HG03442 (cell line): ENCODE data around the gene MYH13.

ENCODE experiments used
- ATAC-seq: cut with Tn5 transposase; IDR thresholded peaks from one replicate; pipeline ENCODE4 v1.9.1; 2021; ENCODE audit warnings: mild to moderate bottlenecking, moderate library complexity; ENCODE audit not compliant: unreplicated experiment

MYH13 gene

DNA sequence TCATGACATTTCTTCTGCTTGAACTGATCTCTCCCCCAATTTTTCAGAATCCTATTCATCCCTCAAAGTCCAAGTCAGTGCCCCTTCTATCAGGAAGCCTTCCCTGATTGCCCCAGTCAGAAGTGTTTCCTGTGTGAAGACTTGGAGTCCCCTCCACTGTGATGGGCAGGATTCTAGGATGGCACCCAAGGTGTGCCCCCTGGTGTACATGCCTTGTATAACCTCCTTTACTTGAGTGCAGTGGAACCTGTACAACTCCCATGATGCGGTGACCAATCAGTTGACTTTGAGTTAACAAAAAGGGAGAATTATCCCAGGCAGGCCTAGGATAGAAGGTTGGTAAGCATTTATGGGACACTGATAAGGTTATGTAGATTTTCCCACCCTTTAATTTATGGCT is 23.4 kb downstream of the MYH13 start:
- ATAC-seq: no peak

GRCh38 chr17:10344816-10345215 is 28.0 kb downstream of the MYH13 start:
- ATAC-seq: no peak

GRCh38 chr17:10339051-10339450 is 33.8 kb downstream of the MYH13 start:
- ATAC-seq: no peak

- no peak for ATAC-seq
These were observed 34.8 kb downstream of the MYH13 start for GRCh38 chr17:10337976-10338375.

- no peak for ATAC-seq
These were observed 35.7 kb downstream of the MYH13 start for GRCh38 chr17:10337136-10337535.

DNA sequence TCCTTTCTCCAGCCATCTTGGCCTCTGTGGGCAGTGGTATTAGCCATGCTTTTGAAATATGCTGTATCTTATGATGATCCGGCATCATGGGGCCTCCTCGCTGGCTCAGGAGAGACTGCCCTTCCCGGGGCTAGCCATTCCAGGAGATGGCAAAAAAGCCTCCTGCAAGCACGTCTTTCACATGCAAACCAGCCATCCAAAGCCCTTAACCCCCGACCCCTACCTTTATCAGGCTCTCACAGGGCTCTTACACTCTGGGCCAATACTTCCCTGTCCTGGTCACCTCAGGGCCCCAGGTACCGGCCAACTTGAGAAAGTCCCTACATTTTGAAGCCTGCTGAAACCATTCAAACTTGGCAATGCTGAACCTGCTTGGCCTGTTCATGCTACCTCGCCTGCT is 36.4 kb downstream of the MYH13 start:
- no peak for ATAC-seq

GRCh38 chr17:10332515-10332914 is 40.3 kb downstream of the MYH13 start:
- no peak for ATAC-seq

DNA sequence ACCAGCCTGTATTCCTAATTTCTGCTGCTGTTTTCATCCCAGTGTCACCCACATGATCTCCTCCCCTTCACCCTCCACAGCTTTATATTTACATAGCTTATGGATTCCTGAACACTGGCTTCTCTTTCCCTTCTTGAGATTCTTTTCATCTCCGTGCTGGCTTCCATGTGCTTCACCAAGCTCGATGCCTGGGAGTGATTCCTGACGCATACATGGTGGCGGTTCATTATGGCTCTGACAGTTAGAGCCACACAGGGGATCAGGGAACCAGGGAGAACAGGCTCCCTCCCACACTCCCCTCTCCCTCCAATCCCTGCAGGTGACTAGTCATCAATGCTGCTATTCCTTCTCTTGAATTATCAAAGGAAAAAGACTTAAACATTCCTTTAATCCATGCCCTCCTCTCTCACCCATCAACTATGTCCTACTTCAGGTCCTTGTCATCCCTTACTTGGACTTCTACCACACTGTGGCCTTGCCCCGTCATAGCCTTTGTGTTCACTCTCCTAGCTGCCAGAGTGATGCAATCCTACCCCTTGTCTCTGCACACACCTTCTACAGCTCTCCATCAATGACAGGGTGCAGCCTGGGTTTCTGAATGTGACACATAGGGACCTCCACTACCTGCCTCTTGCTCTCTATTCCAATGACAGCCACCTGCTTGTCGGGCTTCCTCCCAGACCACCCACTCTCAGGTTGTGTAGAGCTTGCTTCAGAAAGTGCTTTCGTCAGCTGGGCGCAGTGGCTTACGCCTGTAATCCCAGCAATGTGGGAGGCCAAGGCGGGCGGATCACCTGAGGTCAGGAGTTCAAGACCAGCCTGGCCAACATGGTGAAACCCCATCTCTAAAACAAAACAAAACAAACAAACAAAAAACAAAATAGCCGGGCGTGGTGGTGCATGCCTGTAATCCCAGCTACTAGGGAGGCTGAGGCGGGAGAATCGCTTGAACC is 43.6 kb downstream of the MYH13 start:
- no peak for ATAC-seq

- no peak for ATAC-seq
These were observed 44.6 kb downstream of the MYH13 start for GRCh38 chr17:10328206-10328605.

- ATAC-seq: no peak
These were observed 45.2 kb downstream of the MYH13 start for GRCh38 chr17:10327640-10328039.

DNA sequence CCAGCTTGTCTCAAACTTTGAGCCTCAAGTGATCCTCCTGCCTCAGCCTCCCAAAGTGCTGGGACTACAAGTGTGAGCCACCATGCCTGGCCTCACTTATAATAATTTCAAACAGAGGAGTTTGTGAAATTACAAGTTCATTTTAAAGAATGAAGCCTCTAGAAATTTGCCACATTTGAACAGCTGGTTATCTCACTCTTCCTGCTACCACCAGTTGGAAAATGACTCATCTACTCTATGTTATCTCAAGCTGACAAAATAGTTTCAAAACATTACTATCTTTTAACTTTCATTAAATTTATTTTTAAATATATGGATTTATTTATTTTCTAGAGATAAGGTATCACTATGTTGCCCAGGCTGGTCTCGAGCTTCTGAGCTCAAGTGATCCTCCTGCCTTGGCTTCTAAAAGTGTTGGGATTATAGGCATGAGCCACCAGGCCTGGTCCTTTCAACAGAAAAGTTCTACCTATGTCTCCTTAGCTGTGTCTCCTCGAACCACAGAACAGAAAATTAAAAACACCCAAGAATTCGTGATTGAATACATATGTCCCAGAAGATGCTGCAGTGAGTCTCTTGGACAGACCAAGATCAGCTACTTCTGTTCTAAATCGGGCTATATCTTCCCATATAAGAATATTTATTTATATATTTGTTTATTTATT is 47.6 kb downstream of the MYH13 start:
- ATAC-seq: no peak

- ATAC-seq: no peak
These were observed 48.8 kb downstream of the MYH13 start for GRCh38 chr17:10323812-10324610.

- no peak for ATAC-seq
These were observed 54.3 kb downstream of the MYH13 start for GRCh38 chr17:10318535-10318934.

GRCh38 chr17:10317543-10317834 is 55.3 kb downstream of the MYH13 start:
- ATAC-seq: no peak

DNA sequence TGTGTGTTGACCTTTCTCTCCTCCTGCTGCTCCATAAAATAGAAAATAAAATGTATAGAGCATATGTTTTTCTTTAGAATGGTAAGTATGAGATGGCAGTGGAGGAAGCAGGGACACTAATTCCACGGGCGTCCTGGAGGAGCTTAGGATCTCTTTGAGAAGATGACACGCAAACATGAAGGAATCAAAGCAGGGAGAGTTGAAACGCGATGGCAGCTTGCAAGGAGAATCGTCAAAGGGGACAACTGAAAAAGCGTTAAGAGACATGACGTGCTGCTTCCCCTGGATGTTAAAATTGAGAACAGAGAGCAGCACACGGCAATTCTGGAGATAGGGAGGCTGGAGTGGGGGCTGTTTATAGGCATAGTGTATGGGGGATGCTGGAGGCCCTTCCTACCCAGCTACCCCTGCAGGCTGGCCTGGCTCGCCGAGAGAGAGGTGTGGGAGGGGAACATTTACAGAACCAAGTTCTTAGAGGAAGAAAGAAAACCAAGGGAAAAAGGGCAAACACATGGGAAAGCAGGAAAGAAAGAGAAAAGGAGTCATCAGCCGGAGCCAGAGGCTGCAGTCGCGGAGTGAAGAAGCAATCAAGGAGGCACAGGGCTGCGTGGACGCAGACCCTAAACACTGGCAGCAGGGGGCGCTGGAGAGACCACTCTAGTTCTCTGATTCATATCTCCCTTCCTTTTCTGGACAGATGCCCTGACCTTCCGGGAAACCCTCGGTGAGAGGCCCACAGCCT is 55.8 kb downstream of the MYH13 start:
- peak; percentile 73 for ATAC-seq

DNA sequence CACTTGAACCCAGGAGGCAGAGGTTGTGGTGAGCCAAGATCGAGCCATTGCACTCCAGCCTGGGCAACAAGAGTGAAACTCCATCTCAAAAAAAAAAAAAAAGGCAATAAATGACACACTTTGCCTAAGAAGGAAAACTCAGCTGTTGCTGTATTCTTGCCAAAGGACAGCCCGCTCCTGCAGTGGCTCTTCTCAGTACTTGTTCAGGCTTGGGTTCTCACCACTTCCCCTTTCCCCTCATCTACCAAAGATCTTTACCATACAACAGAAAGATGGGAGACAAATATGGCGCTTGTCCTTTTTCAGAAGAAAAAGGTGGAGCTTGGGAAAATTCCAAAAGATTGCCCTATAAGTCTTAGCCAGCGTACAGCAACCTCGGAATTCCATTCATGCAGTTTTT is 58.5 kb downstream of the MYH13 start:
- ATAC-seq: no peak

DNA sequence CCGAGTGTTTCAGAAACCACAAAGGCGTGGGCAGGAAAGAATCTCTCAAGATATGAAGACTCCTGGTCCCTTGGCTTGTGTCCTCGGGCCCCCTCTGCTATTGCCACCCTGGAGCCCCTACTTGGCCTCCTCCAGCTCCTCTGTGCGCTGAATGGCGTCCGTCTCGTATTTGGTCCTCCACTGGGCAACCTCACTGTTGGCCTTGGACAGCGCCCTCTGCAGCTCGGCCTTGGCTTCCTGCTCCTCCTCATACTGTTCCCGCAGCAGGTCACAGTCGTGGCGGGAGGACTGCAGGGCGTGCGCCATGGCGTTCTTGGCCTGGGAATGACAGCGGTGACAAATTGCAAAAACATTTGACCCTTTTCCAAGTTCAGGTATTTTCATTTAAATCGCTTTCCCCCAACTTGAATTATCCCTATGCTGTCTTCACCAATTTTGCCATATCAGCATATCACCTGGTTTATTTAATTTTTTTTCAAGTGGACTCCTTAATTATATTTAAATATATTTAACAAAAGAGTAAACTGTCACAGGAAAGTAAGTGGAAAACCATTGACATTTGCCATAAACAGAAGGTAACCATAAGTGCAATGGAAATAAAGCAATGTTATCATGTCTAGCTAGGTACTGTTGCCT is 59.7 kb downstream of the MYH13 start:
- ATAC-seq: no peak

- no peak for ATAC-seq
These were observed 61.7 kb downstream of the MYH13 start for GRCh38 chr17:10311131-10311530.

DNA sequence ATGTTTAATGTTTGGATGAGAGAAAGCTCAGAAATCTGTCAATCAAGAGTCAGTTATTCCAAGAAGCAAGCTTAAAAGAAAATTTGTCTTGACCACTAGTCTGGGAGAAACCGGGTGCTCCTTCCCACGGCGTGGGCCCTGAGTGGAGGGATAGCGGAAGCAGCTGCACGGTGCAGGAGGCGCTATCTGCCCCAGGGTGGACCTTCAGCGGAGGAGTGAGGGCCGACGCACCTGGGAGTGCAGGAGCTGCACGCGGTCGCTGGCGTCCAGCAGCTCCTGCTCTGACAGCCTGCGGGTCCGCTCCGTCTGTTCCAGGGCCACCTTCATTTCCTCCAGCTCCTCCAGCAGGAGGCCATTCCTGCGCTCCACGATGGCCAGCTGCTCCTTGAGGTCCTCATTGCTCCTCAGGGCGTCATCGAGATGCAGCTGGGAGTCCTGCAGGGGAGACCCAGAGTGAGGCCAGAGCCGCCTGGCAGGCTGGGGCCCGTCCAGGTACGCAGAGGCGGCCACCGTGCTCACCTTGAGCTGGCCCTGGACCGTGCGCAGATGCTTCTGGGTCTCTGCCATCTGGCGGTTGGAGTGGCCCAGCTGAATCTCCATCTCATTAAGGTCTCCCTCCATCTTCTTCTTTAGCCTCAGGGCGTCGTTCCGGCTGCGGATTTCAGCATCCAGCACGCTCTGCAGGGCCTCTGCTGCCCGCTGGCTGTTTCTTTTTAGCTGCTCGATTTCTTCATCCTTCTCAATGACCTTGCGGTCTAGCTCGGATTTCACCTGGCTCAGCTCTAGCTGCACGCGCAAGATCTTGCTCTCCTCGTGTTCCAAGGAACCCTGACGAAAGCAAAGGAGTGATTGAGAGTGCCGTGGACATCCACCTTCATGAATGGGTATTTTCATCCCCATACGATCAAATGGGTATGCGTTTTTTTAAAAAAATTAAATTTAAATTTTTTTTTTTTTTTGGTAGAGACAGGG is 63.5 kb downstream of the MYH13 start:
- ATAC-seq: no peak
